ENCODE results near the gene ASPSCR1.

The ASPSCR1 gene

GRCh38 chr17:82064433-82065192 lies 87.2 kb downstream of the ASPSCR1 start:
- Histone ChIP-seq H3K27me3 (ENCODE audit: control insufficient read depth in 2 of 2, insufficient read depth in 2 of 2, low read length in 2 of 2) (no peaks in the 10 kb centered on the region), H3K9ac (ENCODE audit: low read depth in 1 of 2, low read length in 2 of 2) (peak overlapping the region; percentile 70 to 87), H3K27ac (ENCODE audit: low read depth in 2 of 2, low read length in 2 of 2) (peak overlapping the region; percentile 29 to 67), H3K36me3 (ENCODE audit: control insufficient read depth in 2 of 2, insufficient read depth in 2 of 2, low read length in 2 of 2) (peaks cover 26 to 39% of the 10 kb centered on the region in 2 donors), H3K4me1 (ENCODE audit: control insufficient read depth in 2 of 2, insufficient read depth in 2 of 2, low read length in 2 of 2) (peaks cover 12 to 17% of the 10 kb centered on the region in 2 donors), H3K9me3 (ENCODE audit: control insufficient read depth in 2 of 2, low read length in 2 of 2) (no peaks in the 10 kb centered on the region), H3K4me3 (ENCODE audit: low read length in 2 of 2) (peak overlapping the region; percentile 71 to 76)

GRCh38 chr17:82065193-82065637 lies 87.8 kb downstream of the ASPSCR1 start:
- peak overlapping the region; percentile 29 to 67 for H3K27ac ChIP-seq (ENCODE audit: low read depth in 2 of 2, low read length in 2 of 2)
- H3K4me1 ChIP-seq (ENCODE audit: control insufficient read depth in 2 of 2, insufficient read depth in 2 of 2, low read length in 2 of 2): peaks cover 12 to 17% of the 10 kb centered on the region in 2 donors
- H3K4me3 ChIP-seq (ENCODE audit: low read length in 2 of 2): peak overlapping the region; percentile 71 to 76
- peaks cover 22 to 32% of the 10 kb centered on the region in 2 donors for H3K36me3 ChIP-seq (ENCODE audit: control insufficient read depth in 2 of 2, insufficient read depth in 2 of 2, low read length in 2 of 2)
- H3K9me3 ChIP-seq (ENCODE audit: control insufficient read depth in 2 of 2, low read length in 2 of 2): no peaks in the 10 kb centered on the region
- peak overlapping the region; percentile 70 to 87 for H3K9ac ChIP-seq (ENCODE audit: low read depth in 1 of 2, low read length in 2 of 2)
- H3K27me3 ChIP-seq (ENCODE audit: control insufficient read depth in 2 of 2, insufficient read depth in 2 of 2, low read length in 2 of 2): no peaks in the 10 kb centered on the region

GRCh38 chr17:82065638-82066303 lies 88.3 kb downstream of the ASPSCR1 start, which contains the start of gene DUS1L:
DUS1L (minus strand) TSS chr17:82065804; CDS start chr17:82065059, 745 bp downstream.
- peaks cover 17 to 27% of the 10 kb centered on the region in 2 donors for H3K36me3 ChIP-seq (ENCODE audit: control insufficient read depth in 2 of 2, insufficient read depth in 2 of 2, low read length in 2 of 2)
- H3K9ac ChIP-seq (ENCODE audit: low read depth in 1 of 2, low read length in 2 of 2): peak within 1 kb of the TSS; percentile 80 to 87
- H3K27me3 ChIP-seq (ENCODE audit: control insufficient read depth in 2 of 2, insufficient read depth in 2 of 2, low read length in 2 of 2): no peaks in the 10 kb centered on the region
- H3K4me3 ChIP-seq (ENCODE audit: low read length in 2 of 2): peak within 1 kb of the TSS; percentile 75 to 76
- no peaks in the 10 kb centered on the region for H3K9me3 ChIP-seq (ENCODE audit: control insufficient read depth in 2 of 2, low read length in 2 of 2)
- peaks cover 12 to 17% of the 10 kb centered on the region in 2 donors for H3K4me1 ChIP-seq (ENCODE audit: control insufficient read depth in 2 of 2, insufficient read depth in 2 of 2, low read length in 2 of 2)
- H3K27ac ChIP-seq (ENCODE audit: low read depth in 2 of 2, low read length in 2 of 2): peak within 1 kb of the TSS; percentile 71 to 75

All from mucosa of rectum (tissue), 2 donors.